Breast epithelium (tissue), 3 donors: Measurements from ENCODE around the gene SLC17A5.

ENCODE experiments used
- POLR2A ChIP-seq: fragments of 450-650 bp; IDR thresholded peaks from one replicate; pipeline ENCODE4 v1.6.1; 2016; ENCODE audit warnings: antibody characterized with exemption, mild to moderate bottlenecking, moderate library complexity
- TF ChIP-seq, protein P1 (sequence below), 3 donors: fragments of 450-650 bp; IDR thresholded peaks; one replicate each; pipeline ENCODE4 v1.5.1; 2016 to 2017; ENCODE audit warnings: antibody characterized with exemption in 3 of 3, mild to moderate bottlenecking in 3 of 3, moderate library complexity in 3 of 3

DNA sequence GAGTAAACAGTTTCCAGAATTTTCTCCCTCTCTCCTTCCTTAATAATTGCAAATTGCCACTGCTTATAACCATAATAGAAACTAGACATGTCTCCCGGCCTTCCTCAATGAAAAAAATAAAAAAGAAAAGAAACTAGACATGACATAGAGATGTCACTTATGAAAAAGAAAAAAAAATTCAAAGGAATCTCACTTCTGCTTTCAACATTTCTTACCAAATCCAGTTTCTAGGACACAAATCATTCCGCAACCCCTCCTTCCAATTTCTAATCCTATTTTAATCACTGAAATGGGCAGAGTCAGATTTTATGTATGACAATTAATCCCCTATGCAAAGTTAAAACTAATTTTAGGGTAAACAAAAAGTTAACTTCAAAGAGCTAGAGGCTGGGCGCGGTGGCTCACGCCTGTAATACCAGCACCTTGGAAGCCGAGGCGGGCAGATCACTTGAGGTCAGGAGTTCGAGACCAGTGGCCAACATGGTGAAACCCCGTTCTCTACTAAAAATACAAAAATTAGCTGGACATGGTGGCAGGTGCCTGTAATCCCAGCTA lies 92.9 kb downstream of the SLC17A5 start:
- TF ChIP-seq, protein P1, sequence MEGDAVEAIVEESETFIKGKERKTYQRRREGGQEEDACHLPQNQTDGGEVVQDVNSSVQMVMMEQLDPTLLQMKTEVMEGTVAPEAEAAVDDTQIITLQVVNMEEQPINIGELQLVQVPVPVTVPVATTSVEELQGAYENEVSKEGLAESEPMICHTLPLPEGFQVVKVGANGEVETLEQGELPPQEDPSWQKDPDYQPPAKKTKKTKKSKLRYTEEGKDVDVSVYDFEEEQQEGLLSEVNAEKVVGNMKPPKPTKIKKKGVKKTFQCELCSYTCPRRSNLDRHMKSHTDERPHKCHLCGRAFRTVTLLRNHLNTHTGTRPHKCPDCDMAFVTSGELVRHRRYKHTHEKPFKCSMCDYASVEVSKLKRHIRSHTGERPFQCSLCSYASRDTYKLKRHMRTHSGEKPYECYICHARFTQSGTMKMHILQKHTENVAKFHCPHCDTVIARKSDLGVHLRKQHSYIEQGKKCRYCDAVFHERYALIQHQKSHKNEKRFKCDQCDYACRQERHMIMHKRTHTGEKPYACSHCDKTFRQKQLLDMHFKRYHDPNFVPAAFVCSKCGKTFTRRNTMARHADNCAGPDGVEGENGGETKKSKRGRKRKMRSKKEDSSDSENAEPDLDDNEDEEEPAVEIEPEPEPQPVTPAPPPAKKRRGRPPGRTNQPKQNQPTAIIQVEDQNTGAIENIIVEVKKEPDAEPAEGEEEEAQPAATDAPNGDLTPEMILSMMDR (IDR thresholded peaks at IDR 0.05), result no peak
- TF ChIP-seq POLR2A, result no peak
